DND-41 (cell line): ENCODE results near the gene SCP2D1.

Experiments used
- ATAC-seq: fragments of 200-7000 bp; cut with Tn5 transposase; 3 replicates; pipeline ENCODE4 v1.9.1; 2021; ENCODE audit warnings: low read depth; ENCODE audit not compliant: insufficient read depth
- DNase-seq: peaks from one replicate; pipeline ENCODE4 v3.0.0-alpha.2; 2020
- H2AFZ ChIP-seq: 2 replicates; pipeline ENCODE4 v1.6.0; 2012; ENCODE audit warnings: low read depth, low read length
- H3K27ac ChIP-seq: 2 replicates; pipeline ENCODE4 v1.5.1; 2012; ENCODE audit warnings: low read length, inconsistent platforms
- H3K27me3 ChIP-seq: fragments of 200-600 bp; sonication (generic); 2 replicates; pipeline ENCODE4 v1.6.0; 2012; ENCODE audit warnings: low read length, mild to moderate bottlenecking, inconsistent platforms; ENCODE audit not compliant: insufficient read depth, poor library complexity
- H3K36me3 ChIP-seq: 2 replicates; pipeline ENCODE4 v1.5.1; 2012; ENCODE audit warnings: low read length, inconsistent platforms; ENCODE audit not compliant: insufficient read depth
- H3K4me1 ChIP-seq: 2 replicates; pipeline ENCODE4 v1.5.1; 2012; ENCODE audit warnings: mild to moderate bottlenecking, low read length; ENCODE audit not compliant: insufficient read depth
- H3K4me2 ChIP-seq: 2 replicates; pipeline ENCODE4 v1.6.0; 2012; ENCODE audit warnings: mild to moderate bottlenecking, moderate library complexity, low read length, inconsistent platforms; ENCODE audit not compliant: insufficient read depth
- H3K4me3 ChIP-seq, 2 experiments: fragments of 200-600 bp in 1 of 2; shearing (Covaris generic) in 1 of 2; 2 replicates each; pipeline ENCODE4 v1.5.1; 2012 to 2016; ENCODE audit warnings: inconsistent platforms in 2 of 2, low read length in 2 of 2, mild to moderate bottlenecking in 2 of 2, low read depth in 1 of 2, moderate library complexity in 1 of 2
- H3K79me2 ChIP-seq: 2 replicates; pipeline ENCODE4 v1.6.0; 2012; ENCODE audit warnings: low read length, inconsistent platforms; ENCODE audit not compliant: insufficient read depth
- H3K9ac ChIP-seq: 2 replicates; pipeline ENCODE4 v1.6.0; 2012; ENCODE audit warnings: low read depth, mild to moderate bottlenecking, inconsistent platforms, low read length, moderate library complexity
- H3K9me3 ChIP-seq: 2 replicates; pipeline ENCODE4 v1.5.1; 2012; ENCODE audit warnings: low read length, moderate library complexity, mild to moderate bottlenecking, inconsistent platforms; ENCODE audit not compliant: insufficient read depth, severe bottlenecking
- H4K20me1 ChIP-seq: 2 replicates; pipeline ENCODE4 v1.6.0; 2012; ENCODE audit warnings: low read length; ENCODE audit not compliant: insufficient read depth
- EZH2 ChIP-seq: IDR thresholded peaks from 3 replicates; pipeline ENCODE4 v1.6.1; 2012; ENCODE audit warnings: borderline replicate concordance, low read depth, mild to moderate bottlenecking, moderate library complexity, low read length, inconsistent platforms; ENCODE audit not compliant: severe bottlenecking
- TF ChIP-seq, protein P1 (sequence below): IDR thresholded peaks from 2 replicates; pipeline ENCODE4 v1.5.1; 2012; ENCODE audit warnings: borderline replicate concordance, low read length, moderate library complexity, mild to moderate bottlenecking; ENCODE audit not compliant: poor library complexity, severe bottlenecking; ENCODE audit errors: extremely low read depth

Gene SCP2D1

GRCh38 chr20:18839507-18840247 is 26.1 kb downstream of the SCP2D1 start:
- H3K4me3 ChIP-seq, result no peak overlapping the region
- no peak overlapping the region for H3K27ac ChIP-seq
- no peaks in the 10 kb centered on the region for H3K79me2 ChIP-seq
- no peaks in the 10 kb centered on the region for H3K36me3 ChIP-seq
- no peak overlapping the region for H3K4me2 ChIP-seq
- H2AFZ ChIP-seq, result no peak overlapping the region
- DNase-seq, result no peak
- no peaks in the 10 kb centered on the region for H3K9me3 ChIP-seq
- H4K20me1 ChIP-seq, result no peaks in the 10 kb centered on the region
- ATAC-seq, result no peak
- no peaks in the 10 kb centered on the region for H3K27me3 ChIP-seq
- TF ChIP-seq, protein P1, sequence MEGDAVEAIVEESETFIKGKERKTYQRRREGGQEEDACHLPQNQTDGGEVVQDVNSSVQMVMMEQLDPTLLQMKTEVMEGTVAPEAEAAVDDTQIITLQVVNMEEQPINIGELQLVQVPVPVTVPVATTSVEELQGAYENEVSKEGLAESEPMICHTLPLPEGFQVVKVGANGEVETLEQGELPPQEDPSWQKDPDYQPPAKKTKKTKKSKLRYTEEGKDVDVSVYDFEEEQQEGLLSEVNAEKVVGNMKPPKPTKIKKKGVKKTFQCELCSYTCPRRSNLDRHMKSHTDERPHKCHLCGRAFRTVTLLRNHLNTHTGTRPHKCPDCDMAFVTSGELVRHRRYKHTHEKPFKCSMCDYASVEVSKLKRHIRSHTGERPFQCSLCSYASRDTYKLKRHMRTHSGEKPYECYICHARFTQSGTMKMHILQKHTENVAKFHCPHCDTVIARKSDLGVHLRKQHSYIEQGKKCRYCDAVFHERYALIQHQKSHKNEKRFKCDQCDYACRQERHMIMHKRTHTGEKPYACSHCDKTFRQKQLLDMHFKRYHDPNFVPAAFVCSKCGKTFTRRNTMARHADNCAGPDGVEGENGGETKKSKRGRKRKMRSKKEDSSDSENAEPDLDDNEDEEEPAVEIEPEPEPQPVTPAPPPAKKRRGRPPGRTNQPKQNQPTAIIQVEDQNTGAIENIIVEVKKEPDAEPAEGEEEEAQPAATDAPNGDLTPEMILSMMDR, result no peak
- TF ChIP-seq EZH2, result no peak
- no peak overlapping the region for H3K9ac ChIP-seq
- H3K4me1 ChIP-seq, result no peaks in the 10 kb centered on the region

DNA sequence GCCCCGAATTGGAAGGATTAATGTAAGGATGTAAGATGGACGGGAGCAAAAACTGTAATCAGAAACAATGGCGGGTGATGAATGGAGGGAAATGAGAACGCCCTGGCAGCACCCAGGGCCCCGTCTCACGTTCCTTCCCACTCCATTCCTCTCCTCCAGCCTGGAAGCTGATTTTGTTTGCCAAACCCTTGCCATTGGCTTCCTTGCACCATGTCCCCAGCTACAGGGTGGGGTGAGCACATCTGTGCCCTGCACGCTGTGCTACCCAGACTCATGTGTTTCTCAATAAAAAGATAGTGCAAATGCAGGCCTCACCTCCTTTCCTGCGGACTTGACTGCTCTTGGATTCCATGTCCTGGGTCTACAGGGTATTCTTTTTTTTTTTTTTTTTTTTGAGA is 26.7 kb downstream of the SCP2D1 start:
- DNase-seq (no peak), ATAC-seq (no peak)
- H3K27me3 ChIP-seq, result no peaks in the 10 kb centered on the region
- H4K20me1 ChIP-seq, result no peaks in the 10 kb centered on the region
- no peaks in the 10 kb centered on the region for H3K79me2 ChIP-seq
- H3K9me3 ChIP-seq, result no peaks in the 10 kb centered on the region
- H3K27ac ChIP-seq, result no peak overlapping the region
- H3K4me3 ChIP-seq, result no peak overlapping the region
- H3K4me2 ChIP-seq, result no peak overlapping the region
- TF ChIP-seq, protein P1, result no peak
- TF ChIP-seq EZH2, result no peak
- H3K9ac ChIP-seq, result no peak overlapping the region
- H3K36me3 ChIP-seq, result no peaks in the 10 kb centered on the region
- no peaks in the 10 kb centered on the region for H3K4me1 ChIP-seq
- no peak overlapping the region for H2AFZ ChIP-seq

DNA sequence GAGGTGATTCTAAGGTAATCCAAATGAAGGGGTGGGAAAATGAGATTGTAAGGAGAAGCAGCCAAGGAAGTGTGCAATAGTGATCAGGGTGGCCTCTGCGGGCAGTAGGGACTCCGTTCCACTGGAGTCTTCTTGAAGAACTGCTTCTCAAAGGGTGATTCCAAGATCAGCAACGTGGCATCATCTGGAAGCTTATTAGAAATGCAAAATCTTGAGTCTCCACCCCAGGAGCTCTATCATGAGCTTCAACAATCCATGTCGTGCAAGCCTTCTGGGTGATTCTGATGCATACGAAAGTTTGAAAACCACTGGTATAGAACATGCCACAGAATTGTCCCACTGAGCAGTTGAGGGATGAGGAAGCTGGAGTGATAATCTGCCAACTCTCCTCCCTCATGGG is 31.4 kb downstream of the SCP2D1 start:
- no peaks in the 10 kb centered on the region for H3K27me3 ChIP-seq
- H3K27ac ChIP-seq, result no peak overlapping the region
- no peak for ATAC-seq
- no peak for DNase-seq
- no peaks in the 10 kb centered on the region for H3K9me3 ChIP-seq
- H3K4me3 ChIP-seq, result no peak overlapping the region
- H3K79me2 ChIP-seq, result no peaks in the 10 kb centered on the region
- no peaks in the 10 kb centered on the region for H3K36me3 ChIP-seq
- TF ChIP-seq EZH2, result no peak
- TF ChIP-seq, protein P1, result no peak
- no peaks in the 10 kb centered on the region for H3K4me1 ChIP-seq
- H2AFZ ChIP-seq, result no peak overlapping the region
- no peak overlapping the region for H3K9ac ChIP-seq
- H3K4me2 ChIP-seq, result no peak overlapping the region
- no peaks in the 10 kb centered on the region for H4K20me1 ChIP-seq
